Subcutaneous adipose tissue (tissue), 4 donors: ENCODE results near the gene FAM180B. TPM values are rescaled to one million over a fixed set of nuclear protein-coding genes. Genes with fewer than 3 reads are reported as not detected.

Experiments used
- total RNA-seq, 4 donors: library from RNA; depleted of rRNA; stranded (reverse); fragments of >200 nt; gene quantifications; one replicate each; pipeline ENCODE4 v1.1.0, GENCODE V29; 2016
- TF ChIP-seq, protein P1 (sequence below): fragments of 450-650 bp; IDR thresholded peaks from one replicate; pipeline ENCODE4 v1.5.1; 2016; ENCODE audit warnings: low read depth, mild to moderate bottlenecking, control low read depth, antibody characterized with exemption, moderate library complexity

The FAM180B gene
- total RNA-seq, 4 donors from 2014 or later, result 0.82 to 4.6 (median 1.7) TPM

DNA sequence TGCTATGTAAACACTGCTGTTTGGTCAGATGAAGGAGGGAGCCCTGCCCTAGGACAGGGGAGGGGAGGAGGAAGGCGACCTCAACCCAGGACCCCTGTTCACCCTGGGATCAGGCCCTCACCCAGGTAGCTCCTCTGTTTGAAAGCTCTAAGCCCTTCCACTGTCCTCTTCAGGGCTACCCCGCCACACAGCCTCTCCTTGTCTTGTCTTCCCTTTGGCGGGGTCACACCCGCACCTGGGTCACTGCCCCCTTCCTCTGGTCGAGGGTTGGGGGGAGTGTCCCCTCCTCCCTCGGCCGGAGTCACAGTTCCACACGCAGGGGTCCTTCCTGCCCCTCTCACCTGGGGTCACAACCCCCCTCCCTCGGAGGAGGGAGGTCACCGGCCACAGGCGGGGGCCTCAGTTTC, 21.5 kb upstream of the FAM180B start:
- TF ChIP-seq, protein P1, sequence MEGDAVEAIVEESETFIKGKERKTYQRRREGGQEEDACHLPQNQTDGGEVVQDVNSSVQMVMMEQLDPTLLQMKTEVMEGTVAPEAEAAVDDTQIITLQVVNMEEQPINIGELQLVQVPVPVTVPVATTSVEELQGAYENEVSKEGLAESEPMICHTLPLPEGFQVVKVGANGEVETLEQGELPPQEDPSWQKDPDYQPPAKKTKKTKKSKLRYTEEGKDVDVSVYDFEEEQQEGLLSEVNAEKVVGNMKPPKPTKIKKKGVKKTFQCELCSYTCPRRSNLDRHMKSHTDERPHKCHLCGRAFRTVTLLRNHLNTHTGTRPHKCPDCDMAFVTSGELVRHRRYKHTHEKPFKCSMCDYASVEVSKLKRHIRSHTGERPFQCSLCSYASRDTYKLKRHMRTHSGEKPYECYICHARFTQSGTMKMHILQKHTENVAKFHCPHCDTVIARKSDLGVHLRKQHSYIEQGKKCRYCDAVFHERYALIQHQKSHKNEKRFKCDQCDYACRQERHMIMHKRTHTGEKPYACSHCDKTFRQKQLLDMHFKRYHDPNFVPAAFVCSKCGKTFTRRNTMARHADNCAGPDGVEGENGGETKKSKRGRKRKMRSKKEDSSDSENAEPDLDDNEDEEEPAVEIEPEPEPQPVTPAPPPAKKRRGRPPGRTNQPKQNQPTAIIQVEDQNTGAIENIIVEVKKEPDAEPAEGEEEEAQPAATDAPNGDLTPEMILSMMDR, result no peak

DNA sequence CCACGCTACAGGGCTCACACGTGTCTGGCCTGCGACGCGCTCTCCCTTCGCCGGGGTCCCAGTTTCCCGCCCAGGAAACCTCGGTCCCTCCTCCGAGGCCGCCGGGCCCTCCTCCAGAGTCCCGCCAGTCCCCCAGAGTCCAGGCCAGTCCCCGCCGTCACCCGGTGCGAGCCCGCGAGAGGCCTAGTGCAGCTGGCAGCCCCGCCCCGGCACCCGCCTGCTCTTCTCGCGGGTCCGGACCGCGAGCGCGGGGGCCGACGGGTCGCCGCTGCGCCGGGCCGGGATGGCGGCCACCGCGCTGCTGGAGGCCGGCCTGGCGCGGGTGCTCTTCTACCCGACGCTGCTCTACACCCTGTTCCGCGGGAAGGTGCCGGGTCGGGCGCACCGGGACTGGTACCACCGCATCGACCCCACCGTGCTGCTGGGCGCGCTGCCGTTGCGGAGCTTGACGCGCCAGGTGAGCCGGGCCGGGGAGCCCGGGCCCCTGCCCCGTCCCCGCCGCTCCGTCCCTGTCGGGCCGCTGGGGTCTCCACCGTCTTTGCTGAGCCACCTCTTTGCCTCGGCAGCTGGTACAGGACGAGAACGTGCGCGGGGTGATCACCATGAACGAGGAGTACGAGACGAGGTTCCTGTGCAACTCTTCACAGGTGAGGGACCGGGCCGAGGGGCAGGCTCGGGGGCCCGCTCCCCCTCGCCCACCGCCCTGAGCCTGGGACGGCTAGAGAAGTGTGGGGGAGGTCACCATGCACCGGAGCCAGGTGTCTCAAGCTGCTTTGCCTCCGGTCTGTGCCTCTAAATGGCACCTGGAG, 20.9 kb upstream of the FAM180B start, which contains the start of gene PTPMT1:
TSS of gene PTPMT1 (plus strand) at position 260 of the 809 bp plus-strand sequence. CDS start at position 284, 24 bp downstream.
- TF ChIP-seq, protein P1, result no peak

DNA sequence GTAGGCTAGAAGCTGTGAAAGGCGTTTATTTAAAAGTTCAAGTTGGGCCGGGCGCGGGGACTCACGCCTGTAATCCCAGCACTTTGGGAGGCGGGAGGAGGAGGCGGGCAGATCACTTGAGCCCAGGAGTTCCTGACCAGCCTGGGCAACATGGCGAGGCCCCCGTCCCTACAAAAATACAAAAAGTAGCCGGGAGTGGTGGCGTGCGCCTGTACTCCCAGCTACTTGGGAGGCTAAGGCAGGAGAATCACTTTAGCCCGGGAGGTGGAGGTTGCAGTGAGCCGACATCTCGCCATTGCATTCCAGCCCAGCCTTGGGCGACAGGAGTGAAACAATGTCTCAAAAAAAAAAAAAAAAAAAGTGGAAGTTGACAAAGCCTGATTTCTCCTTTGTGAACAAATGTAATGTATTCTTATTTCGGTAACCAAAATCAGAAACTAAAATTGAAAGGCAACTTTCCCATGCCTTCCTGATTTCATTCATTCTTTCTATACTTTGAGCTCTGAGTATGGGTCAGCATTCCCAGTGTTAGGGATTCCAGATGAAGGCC, 20.3 kb upstream of the FAM180B start:
- TF ChIP-seq, protein P1, result no peak

DNA sequence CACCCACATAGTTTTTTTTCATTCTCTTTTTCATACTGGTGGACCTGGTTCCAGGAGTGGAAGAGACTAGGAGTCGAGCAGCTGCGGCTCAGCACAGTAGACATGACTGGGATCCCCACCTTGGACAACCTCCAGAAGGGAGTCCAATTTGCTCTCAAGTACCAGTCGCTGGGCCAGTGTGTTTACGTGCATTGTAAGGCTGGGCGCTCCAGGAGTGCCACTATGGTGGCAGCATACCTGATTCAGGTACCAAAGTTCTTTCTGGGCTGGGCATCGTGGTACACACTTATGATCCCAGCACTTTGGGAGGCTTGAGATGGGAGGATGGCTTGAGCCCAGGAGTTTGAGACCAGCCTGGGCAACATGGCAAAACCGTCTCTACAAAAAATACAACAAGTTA, 16.8 kb upstream of the FAM180B start:
- TF ChIP-seq, protein P1, result no peak

DNA sequence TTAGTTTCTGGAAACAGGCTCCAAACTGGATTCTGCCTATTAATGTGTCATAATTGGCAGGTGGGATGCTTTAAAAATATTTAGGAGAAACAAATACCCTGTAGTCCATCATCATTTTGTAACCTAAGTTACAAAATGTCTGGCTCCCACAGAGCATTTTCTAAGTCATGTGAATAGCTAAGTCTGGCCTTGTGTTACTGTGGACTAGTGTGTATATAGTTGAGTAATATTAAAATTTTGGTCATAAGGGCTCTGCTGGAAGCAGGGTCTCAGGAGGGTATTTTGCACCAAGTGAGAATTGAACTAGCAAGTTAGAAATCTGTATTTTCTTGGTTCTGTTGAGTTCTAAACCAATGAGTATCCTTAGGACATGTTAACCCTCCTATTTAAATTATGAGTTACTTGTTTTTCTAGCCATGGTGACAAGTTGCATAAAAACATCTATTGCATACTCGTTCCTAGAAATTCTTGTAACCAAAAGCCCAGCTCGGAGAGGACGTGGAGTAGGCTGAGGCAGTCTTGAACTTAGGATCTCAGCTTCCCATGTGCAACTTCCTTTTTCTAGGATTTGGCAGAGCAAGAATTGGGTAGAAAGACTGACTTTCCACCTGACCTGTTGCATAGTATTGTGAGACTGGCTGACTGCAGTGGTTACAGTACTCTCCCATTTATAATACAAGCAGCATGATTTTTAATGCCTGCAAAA, 15.7 kb upstream of the FAM180B start:
- TF ChIP-seq, protein P1, result no peak

DNA sequence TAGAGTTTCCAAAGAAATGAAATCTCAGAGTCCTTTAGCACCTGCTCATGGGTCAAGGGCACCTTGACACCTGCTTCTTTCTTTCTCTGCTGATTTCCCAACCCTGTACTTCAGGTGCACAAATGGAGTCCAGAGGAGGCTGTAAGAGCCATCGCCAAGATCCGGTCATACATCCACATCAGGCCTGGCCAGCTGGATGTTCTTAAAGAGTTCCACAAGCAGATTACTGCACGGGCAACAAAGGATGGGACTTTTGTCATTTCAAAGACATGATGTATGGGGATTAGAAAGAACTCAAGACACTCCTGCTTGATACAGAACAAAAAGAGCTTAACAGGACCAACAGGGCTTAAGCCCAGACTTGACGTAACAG, 15.1 kb upstream of the FAM180B start:
- TF ChIP-seq, protein P1, result no peak

DNA sequence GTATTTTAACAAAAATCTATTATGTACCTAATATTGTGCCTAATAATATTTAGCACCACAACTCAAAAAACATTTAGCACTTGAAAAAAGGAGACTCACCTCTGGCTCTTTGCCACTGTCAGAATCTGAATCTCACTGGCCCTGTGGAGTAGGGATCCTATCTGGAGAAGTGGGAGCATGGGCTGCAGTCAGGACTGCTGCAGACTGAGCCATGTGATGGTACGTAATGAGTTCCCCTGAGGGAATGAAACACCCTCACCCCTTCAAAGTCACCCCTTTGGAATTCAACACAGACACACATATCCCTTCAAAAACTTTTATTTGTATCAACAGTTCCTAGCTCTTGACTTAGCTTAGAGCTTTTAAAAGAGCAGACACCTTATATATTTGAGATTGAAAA, 14.6 kb upstream of the FAM180B start:
- TF ChIP-seq, protein P1, result no peak
